Brain pericyte (primary cell): ENCODE results near the gene PSME3.
"Not testable (repeated sequence)": the region's sequence is repeated elsewhere in the genome, so short reads cannot be mapped to it uniquely, and the experiment has no call there.

Source experiments
- DNase-seq: peaks from one replicate; pipeline ENCODE4 v3.0.0-alpha.2; 2012; ENCODE audit warnings: low read depth, low spot score

The PSME3 gene

DNA sequence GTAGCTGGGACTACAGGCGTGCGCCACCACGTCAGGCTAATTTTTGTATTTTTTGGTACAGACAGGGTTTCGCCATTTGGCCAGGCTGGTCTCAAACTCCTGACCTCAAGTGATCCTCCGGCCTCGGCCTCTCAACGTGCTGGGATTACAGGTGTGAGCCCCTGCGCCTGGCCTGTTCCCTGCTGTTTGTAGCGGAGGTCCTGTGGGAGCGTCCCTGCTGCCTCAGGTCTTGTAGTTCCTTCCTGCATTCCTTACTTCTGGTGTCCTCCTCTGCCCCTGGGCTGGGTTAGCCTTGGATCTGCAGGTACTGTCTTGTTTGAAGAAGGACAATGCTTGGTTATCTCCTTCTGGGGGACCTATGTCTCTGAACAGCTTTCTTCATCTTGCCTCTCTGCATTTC, 43.8 kb downstream of the PSME3 start:
- DNase-seq, result no peak

- DNase-seq, result no peak
Measured at GRCh38 chr17:42878123-42878880, 45.1 kb downstream of the PSME3 start.

DNA sequence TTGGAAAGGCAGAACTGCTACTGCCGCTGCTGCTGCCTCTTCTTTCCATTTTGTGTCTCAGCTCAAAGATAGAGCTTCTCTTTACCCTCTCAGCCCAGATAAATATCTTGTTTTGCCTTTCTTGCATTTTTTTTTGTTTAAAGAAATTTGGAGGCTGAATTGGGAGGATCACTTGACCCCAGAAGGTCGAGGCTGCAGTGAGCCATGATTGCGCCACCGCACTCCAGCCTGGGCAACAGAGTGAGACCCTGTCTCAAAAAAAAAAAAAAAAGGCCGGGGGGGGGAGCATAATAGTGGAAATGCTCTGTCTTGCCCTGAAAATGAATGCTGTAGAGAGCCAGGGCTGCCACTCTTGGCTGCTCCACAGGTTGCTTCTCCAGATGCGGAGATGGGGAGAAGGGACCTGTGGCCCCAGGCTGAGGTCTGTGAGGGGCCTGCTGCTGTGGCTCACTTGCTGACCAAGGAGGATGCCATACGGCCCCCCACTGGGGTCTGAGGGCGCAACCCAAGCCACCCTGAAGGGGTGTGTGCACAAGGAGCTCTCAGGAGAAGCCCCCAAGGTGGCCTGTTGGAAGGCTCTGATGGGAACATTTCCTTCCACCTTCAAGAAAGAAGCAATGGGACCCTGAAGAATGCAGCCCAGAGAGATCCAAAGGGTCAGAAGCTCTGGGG, 45.9 kb downstream of the PSME3 start:
- no peak for DNase-seq

DNA sequence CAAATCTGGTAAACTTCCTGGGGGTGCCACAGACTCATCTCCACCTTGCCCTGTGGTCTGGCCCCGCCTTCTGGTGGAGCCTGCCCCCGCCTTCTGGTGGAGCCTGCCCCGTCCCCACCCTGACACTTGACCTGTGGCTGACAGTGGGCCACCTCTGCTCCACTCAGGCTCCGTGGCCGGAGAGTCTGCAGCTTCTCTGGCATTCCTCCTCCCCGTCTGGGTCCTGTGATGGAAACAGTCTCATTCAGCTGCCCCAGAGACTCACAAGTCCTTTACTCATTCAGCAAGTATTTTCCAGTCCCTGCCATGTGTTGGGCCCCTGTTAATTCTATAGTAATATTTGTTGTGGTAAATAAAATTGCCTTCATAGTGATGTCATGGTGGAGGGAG, 46.4 kb downstream of the PSME3 start:
- no peak for DNase-seq

DNA sequence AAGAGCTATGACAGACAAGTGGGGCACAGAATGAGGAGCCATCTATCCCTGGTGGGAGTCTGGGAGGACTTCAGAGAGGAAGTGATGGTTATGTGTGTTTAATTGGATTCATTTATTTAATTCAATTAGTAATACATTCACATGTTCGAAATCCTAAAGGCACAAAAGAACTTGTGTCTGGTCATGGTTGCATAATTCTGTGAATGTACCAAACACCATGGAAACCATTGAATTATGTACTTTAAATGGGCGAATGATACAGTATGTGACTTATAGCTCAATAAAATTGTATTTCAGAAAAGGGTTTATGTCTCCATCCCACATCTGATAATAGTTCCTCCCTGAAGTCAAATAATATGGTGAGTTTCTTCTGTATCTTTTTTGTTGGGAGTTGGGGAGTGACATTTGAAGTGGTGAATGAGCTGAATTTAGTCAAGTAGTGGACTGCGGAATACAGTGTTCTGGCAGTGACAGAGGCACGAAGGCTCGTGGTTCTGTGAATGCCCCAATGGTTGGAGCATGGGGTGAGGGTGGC, 47.6 kb downstream of the PSME3 start:
- DNase-seq, result no peak

DNA sequence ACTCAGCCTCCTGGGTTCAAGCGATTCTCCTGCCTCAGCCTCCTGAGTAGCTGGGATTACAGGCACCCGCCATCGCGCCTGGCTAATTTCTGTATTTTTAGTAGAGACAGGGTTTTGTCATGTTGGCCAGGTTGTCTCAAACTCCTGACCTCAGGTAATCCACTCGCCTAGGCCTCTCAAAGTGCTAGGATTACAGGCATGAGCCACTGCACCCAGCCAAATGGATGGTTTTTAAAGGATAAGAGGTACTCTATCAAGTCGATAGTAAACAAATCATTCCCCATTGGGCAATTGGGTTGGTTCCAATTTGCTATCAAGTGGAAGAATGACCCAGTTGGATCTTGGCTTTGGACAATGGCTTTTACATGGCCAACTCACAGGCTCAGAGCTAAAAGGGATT, 48.5 kb downstream of the PSME3 start:
- not testable (repeated sequence) for DNase-seq

DNA sequence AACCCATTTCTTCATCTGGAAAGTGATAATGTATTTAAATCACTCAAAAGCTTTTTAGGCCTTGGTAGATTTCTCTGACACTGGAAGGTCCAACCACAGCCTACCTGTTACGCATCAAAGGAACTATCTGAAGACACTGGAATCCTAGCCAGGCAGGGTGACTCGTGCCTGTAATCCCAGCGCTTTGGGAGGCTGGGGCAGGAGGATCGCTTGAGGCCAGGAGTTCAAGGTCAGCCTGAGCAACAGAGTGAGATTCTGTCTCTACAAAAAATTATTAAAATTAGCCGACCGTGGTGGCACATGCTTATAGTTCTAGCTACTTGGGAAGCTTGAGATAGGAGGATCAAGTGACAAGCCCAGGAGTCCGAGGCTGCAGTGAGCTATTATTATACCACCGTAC, 49.0 kb downstream of the PSME3 start:
- no peak for DNase-seq

GRCh38 chr17:42883802-42884558, 50.8 kb downstream of the PSME3 start:
- no peak for DNase-seq

GRCh38 chr17:42885806-42886205, 52.6 kb downstream of the PSME3 start:
- not testable (repeated sequence) for DNase-seq

GRCh38 chr17:42886283-42887176, 53.3 kb downstream of the PSME3 start:
- DNase-seq, result no peak

- DNase-seq, result no peak
Measured at GRCh38 chr17:42889809-42890208, 56.6 kb downstream of the PSME3 start.

DNA sequence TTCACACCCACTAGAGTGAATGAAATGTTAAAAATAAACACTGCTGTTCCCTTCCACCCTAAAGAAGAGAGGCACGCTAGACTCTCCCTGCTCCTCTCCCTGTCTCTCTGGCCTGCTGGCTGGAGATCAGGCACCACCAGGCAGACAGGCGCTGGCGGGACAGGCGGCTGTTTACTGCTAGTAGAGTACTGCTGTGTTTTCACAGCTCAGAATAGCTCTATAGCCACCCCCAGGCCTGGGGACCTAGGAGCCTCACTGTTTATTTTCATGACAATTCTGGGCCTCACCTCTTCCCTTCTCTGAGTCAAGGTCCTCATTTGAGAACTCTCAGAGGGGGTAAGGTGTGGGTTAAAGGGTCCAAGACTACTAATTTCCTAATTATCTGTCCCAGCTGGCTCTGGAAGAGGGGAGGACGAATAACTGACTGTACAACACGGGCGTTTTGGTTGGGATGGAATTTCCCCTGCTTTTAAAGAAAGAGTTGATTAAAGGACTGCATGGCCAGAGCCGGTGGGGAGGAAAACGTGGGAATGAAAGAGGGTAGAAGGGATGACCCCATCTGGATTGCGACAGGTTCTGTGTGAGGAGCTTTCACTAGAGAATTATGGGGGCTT, 58.4 kb downstream of the PSME3 start:
- no peak for DNase-seq

DNA sequence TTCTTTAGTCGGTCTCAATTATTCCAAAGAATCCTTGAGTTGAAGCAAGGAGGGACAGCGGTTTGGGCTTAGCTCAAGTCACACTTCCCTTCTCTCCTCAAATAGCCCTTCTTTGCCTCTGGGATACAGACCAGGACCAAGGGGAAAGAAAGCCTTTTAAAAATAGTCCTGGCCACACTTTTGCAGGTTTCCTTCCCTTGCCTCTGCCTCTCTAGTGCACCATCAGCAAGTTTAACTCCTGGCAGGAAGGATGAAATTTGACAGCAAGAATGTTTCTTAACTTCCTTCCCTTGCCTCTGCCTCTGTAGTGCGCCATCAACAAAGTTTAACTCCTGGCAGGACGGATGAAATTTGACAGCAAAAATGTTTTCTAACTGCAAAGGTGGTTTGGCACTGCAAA, 60.2 kb downstream of the PSME3 start:
- no peak for DNase-seq
